Panc1 (cell line): ENCODE measurements around the gene RGS10.

Source experiments
- POLR2AphosphoS5 ChIP-seq: IDR thresholded peaks from 2 replicates; pipeline ENCODE4 v1.6.1; 2012; ENCODE audit warnings: mild to moderate bottlenecking, low read depth, low read length, moderate library complexity
- TF ChIP-seq, protein P1 (sequence below), 2 experiments: IDR thresholded peaks; 2 replicates each; pipeline ENCODE4 v1.6.1; 2011 to 2012; ENCODE audit warnings: low read depth in 2 of 2, control low read depth in 1 of 2, low read length in 1 of 2, mild to moderate bottlenecking in 1 of 2, moderate library complexity in 1 of 2; ENCODE audit not compliant: insufficient read depth in 1 of 2

DNA sequence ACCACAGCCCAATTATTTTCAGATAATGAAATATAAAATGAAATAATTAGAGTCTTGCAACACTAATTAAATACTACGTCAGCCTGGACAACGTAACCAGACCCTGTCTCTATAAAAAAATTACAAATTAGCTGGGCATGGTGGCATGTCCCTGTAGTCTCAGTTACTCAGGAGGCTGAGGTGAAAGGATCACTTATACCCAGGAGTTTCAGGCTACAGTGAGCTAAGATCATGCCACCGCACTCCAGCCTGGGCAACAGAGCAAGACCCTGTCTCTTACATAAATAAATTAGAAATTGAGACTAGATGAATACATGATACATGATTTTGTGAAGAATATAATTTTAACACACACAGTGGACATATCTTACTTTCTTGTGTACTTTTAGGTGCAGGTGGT is 35.8 kb upstream of the RGS10 start:
- TF ChIP-seq, protein P1, sequence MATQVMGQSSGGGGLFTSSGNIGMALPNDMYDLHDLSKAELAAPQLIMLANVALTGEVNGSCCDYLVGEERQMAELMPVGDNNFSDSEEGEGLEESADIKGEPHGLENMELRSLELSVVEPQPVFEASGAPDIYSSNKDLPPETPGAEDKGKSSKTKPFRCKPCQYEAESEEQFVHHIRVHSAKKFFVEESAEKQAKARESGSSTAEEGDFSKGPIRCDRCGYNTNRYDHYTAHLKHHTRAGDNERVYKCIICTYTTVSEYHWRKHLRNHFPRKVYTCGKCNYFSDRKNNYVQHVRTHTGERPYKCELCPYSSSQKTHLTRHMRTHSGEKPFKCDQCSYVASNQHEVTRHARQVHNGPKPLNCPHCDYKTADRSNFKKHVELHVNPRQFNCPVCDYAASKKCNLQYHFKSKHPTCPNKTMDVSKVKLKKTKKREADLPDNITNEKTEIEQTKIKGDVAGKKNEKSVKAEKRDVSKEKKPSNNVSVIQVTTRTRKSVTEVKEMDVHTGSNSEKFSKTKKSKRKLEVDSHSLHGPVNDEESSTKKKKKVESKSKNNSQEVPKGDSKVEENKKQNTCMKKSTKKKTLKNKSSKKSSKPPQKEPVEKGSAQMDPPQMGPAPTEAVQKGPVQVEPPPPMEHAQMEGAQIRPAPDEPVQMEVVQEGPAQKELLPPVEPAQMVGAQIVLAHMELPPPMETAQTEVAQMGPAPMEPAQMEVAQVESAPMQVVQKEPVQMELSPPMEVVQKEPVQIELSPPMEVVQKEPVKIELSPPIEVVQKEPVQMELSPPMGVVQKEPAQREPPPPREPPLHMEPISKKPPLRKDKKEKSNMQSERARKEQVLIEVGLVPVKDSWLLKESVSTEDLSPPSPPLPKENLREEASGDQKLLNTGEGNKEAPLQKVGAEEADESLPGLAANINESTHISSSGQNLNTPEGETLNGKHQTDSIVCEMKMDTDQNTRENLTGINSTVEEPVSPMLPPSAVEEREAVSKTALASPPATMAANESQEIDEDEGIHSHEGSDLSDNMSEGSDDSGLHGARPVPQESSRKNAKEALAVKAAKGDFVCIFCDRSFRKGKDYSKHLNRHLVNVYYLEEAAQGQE (IDR thresholded peaks at IDR 0.05; ENCODE audit: insufficient read depth in 1 of 2, low read depth in 2 of 2, low read length in 1 of 2): no peak
- TF ChIP-seq POLR2AphosphoS5: no peak
